ENCODE data around the gene SIVA1. TPM values are rescaled to one million over a fixed set of nuclear protein-coding genes. Genes with fewer than 3 reads are reported as not detected.

Gene SIVA1
- total and polyA plus RNA-seq, 9 of the 15 experiments (the other 6 are each of a cell fraction or from before 2014, with no cell fraction given) = 4.2 to 186 (median 54.2) TPM

DNA sequence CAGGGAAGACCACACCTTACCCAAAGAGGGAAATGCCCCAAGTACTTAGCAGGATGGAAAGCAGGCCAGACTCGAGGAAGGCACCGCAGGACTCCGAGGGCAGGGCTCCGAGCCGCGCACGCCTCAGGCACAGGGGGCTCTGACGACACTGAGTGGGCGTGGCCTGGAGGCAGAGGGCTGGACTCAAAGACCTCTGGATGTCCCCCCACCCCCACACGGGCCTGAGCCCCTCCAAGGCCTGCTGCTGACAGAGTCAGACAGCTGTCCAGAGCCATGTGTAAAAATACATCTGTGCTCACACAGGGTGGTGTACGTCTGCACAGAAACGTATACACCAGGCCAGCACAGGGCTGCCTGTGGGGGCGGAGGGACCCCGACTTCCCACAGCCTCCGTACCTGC is 41.2 kb downstream of the SIVA1 start (continued):
- TF ChIP-seq ZNF133 (CRISPR knock-in tag; IDR thresholded peaks at IDR 0.05) (no peak), CSDE1 (IDR thresholded peaks at IDR 0.05) (no peak), SMARCC2 (IDR thresholded peaks at IDR 0.05; ENCODE audit: low read depth) (no peak), PML (IDR thresholded peaks at IDR 0.05; ENCODE audit: low read length) (no peak), ETV1 (tag; conservative IDR thresholded peaks at IDR 0.05; ENCODE audit: low read depth) (no peak), ZKSCAN1 (IDR thresholded peaks at IDR 0.05; ENCODE audit: low read depth, low read length) (no peak), TFAM (CRISPR knock-in tag; conservative IDR thresholded peaks at IDR 0.05) (no peak), FOXJ3 (CRISPR knock-in tag; IDR thresholded peaks at IDR 0.05) (no peak), SREBF2 (CRISPR knock-in tag; IDR thresholded peaks at IDR 0.05) (no peak), CBX1 (IDR thresholded peaks at IDR 0.05; ENCODE audit: low read depth) (no peak), HDAC3 (IDR thresholded peaks at IDR 0.05; ENCODE audit: borderline replicate concordance, partially characterized antibody) (no peak), ZNF57 (CRISPR knock-in tag; IDR thresholded peaks at IDR 0.05) (no peak), ZEB2 (IDR thresholded peaks at IDR 0.05) (no peak), SETDB1 (IDR thresholded peaks at IDR 0.05; ENCODE audit: low read length) (no peak), RBM39 (optimal IDR thresholded peaks at IDR 0.05; ENCODE audit: low read depth, low read length) (no peak)
- TF ChIP-seq, protein P1, sequence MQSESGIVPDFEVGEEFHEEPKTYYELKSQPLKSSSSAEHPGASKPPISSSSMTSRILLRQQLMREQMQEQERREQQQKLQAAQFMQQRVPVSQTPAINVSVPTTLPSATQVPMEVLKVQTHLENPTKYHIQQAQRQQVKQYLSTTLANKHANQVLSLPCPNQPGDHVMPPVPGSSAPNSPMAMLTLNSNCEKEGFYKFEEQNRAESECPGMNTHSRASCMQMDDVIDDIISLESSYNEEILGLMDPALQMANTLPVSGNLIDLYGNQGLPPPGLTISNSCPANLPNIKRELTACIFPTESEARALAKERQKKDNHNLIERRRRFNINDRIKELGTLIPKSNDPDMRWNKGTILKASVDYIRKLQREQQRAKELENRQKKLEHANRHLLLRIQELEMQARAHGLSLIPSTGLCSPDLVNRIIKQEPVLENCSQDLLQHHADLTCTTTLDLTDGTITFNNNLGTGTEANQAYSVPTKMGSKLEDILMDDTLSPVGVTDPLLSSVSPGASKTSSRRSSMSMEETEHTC (IDR thresholded peaks at IDR 0.05) = no peak
- TF ChIP-seq, protein P2, sequence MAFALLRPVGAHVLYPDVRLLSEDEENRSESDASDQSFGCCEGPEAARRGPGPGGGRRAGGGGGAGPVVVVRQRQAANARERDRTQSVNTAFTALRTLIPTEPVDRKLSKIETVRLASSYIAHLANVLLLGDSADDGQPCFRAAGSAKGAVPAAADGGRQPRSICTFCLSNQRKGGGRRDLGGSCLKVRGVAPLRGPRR (CRISPR knock-in tag; IDR thresholded peaks at IDR 0.05) = no peak

Measured in K562 (cell line).